WI38 (cell line): ENCODE data around the gene TMEM229B.

Experiments used
- H3K4me3 ChIP-seq: 2 replicates; pipeline ENCODE4 v1.5.1; 2011; ENCODE audit warnings: low read depth, mild to moderate bottlenecking, control low read depth, low read length
- CTCF ChIP-seq: IDR thresholded peaks from 2 replicates; pipeline ENCODE4 v1.5.1; 2012; ENCODE audit warnings: low read depth, mild to moderate bottlenecking, control low read depth, low read length

The TMEM229B gene

DNA sequence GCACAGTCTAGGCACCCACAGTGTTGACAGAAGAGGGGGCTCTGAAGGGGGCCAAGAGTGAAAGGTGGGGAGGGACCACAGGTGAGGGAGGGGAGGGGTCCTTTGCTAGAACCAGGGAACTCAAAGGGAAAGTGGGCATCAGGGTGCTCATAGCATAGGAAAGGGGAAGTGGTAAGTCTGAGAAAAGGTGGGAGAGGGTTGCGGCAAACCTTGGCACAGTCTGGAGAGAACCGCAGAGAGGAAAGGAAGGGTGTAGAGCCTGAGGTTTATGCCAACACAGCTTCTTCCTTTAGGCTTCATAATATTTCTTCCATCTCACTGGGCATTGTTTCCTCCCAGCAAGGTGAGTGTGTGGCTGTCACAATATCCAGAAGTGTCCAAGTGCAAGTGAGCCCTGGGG, 65.1 kb downstream of the TMEM229B start:
- no peak for TF ChIP-seq CTCF

GRCh38 chr14:67421356-67422224, 66.9 kb downstream of the TMEM229B start:
- no peak overlapping the region for H3K4me3 ChIP-seq
- no peak for TF ChIP-seq CTCF

More for the DNA sequence above, 65.1 kb downstream of the TMEM229B start:
- no peak overlapping the region for H3K4me3 ChIP-seq
